GM12878 (cell line): Measurements from ENCODE around the gene TMEM255B. TPM values are rescaled to one million over a fixed set of nuclear protein-coding genes. Genes with fewer than 3 reads are reported as not detected.
A peak's percentile ranks its signal among the peaks of the same experiment; 100 is the strongest.

Experiments
- E2F4 ChIP-seq: IDR thresholded peaks from 2 replicates; pipeline ENCODE4 v1.6.1; 2012; ENCODE audit warnings: low read depth, low read length, improper control_type of control experiment
- FOXK2 ChIP-seq: fragments of 450-650 bp; IDR thresholded peaks from 2 replicates; pipeline ENCODE4 v1.6.1; 2017; ENCODE audit warnings: mild to moderate bottlenecking, moderate library complexity
- HCFC1 ChIP-seq: fragments of 150-350 bp; IDR thresholded peaks from 2 replicates; pipeline ENCODE4 v1.6.1; 2014; ENCODE audit warnings: low read length
- HDAC2 ChIP-seq: fragments of 200-600 bp; sonication (generic); IDR thresholded peaks from 2 replicates; pipeline ENCODE4 v1.6.1; 2017
- IKZF2 ChIP-seq, 2 experiments: fragments of 450-650 bp; IDR thresholded peaks; 2 replicates each; pipeline ENCODE4 v1.6.1; 2017; ENCODE audit warnings: mild to moderate bottlenecking in 2 of 2, moderate library complexity in 2 of 2
- SMAD5 ChIP-seq: IDR thresholded peaks from 2 replicates; pipeline ENCODE4 v1.6.1; 2016; ENCODE audit warnings: antibody characterized with exemption, low read depth
- SREBF2 ChIP-seq: IDR thresholded peaks from 2 replicates; pipeline ENCODE4 v1.6.1; 2012; ENCODE audit warnings: mild to moderate bottlenecking, low read length
- TAF1 ChIP-seq: IDR thresholded peaks from 2 replicates; pipeline ENCODE4 v1.6.1; 2011; ENCODE audit warnings: mild to moderate bottlenecking, low read depth, low read length, borderline replicate concordance
- TARDBP ChIP-seq: IDR thresholded peaks from 2 replicates; pipeline ENCODE4 v1.6.1; 2016; ENCODE audit warnings: borderline replicate concordance
- TCF12 ChIP-seq: IDR thresholded peaks from 2 replicates; pipeline ENCODE4 v1.6.1; 2011; ENCODE audit warnings: low read depth, mild to moderate bottlenecking, low read length
- TCF3 ChIP-seq: IDR thresholded peaks from 2 replicates; pipeline ENCODE4 v1.6.1; 2012; ENCODE audit warnings: low read depth, mild to moderate bottlenecking, low read length, borderline replicate concordance; ENCODE audit not compliant: insufficient read depth
- YBX1 ChIP-seq: fragments of 450-650 bp; IDR thresholded peaks from 2 replicates; pipeline ENCODE4 v1.6.1; 2016; ENCODE audit warnings: antibody characterized with exemption
- ZNF274 ChIP-seq: IDR thresholded peaks from one replicate; pipeline ENCODE4 v1.8.0; 2011; ENCODE audit not compliant: insufficient read length, insufficient read depth
- ZNF622 ChIP-seq: fragments of 450-650 bp; IDR thresholded peaks from 2 replicates; pipeline ENCODE4 v1.6.1; 2017; ENCODE audit warnings: mild to moderate bottlenecking, inconsistent platforms
- polyA plus RNA-seq, 11 experiments: library from polyadenylated mRNA; depleted of rRNA in 4 of 11; unstranded in 6 of 11; stranded (reverse) in 5 of 11; fragments of >200 nt; fragmentation: Nextera tagmentation in 4 of 11; fragmentation: Illumina TruSeq in 1 of 11; extraction: Ambion mirVana in 4 of 11; extraction: Trizol in 1 of 11; gene quantifications; 1 replicate in 1 of 11; 2 replicates in 10 of 11; pipeline versions ENCODE4 v1.2.1 to v1.2.3, GENCODE V29; 2011 to 2016; ENCODE audit warnings: inconsistent platforms in 2 of 11, missing spikeins in 2 of 11, low read depth in 1 of 11
- total RNA-seq, 4 experiments: library from RNA; depleted of rRNA in 3 of 4; stranded (reverse); fragments of >200 nt in 3 of 4; fragmentation: Illumina TruSeq in 1 of 4; extraction: Trizol in 1 of 4; gene quantifications; 2 replicates each; pipeline versions ENCODE4 v1.2.1 to v1.2.3, GENCODE V29; 2013 to 2021
- TF ChIP-seq, protein P1 (sequence below): fragments of 450-650 bp; formaldehyde crosslinking; IDR thresholded peaks from 2 replicates; pipeline ENCODE4 v1.5.0; 2022; ENCODE audit warnings: mild to moderate bottlenecking, missing genetic modification characterization

The TMEM255B gene
- total and polyA plus RNA-seq, 10 of the 15 experiments (the other 5 are each of a cell fraction or from before 2014, with no cell fraction given): 0.04 to 0.62 (median 0.13) TPM; not detected in 3

DNA sequence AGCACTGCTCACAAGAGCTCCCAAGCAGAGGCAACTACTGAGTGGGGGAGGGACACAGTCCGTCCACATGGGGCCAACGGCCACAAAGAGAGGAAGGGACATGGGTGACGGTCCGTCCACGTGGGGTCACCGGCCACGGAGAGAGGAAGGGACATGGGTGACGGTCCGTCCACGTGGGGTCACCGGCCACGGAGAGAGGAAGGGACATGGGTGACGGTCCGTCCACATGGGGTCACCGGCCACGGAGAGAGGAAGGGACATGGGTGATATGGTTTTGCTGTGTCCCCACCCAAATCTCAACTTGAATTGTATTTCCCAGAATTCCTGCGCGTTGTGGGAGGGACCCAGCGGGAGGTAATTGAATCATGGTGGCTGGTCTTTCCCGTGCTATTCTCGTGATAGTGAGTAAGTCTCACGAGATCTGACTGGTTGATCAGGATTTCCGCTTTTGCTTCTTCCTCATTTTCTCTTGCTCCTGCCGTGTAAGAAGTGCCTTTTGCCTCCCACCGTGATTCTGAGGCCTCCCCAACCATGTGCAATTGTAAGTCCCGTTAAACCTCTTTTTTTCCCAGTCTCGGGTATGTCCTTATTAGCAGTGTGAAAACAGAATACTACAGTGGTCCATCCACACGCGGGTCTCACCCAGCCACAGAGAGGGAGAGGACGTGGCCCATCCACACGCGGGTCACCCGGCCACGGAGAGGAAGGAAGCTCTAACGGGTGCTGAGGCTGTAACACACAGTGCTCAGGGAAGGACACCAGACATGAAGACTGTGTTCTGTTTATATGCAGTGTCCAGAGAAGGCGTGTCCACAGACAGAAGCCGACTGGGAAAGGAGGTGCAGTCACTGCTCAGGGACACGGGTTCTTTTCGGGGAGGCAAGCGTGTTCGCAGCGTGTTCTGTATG, 56.4 kb downstream of the TMEM255B start (continued):
- TF ChIP-seq, protein P1, sequence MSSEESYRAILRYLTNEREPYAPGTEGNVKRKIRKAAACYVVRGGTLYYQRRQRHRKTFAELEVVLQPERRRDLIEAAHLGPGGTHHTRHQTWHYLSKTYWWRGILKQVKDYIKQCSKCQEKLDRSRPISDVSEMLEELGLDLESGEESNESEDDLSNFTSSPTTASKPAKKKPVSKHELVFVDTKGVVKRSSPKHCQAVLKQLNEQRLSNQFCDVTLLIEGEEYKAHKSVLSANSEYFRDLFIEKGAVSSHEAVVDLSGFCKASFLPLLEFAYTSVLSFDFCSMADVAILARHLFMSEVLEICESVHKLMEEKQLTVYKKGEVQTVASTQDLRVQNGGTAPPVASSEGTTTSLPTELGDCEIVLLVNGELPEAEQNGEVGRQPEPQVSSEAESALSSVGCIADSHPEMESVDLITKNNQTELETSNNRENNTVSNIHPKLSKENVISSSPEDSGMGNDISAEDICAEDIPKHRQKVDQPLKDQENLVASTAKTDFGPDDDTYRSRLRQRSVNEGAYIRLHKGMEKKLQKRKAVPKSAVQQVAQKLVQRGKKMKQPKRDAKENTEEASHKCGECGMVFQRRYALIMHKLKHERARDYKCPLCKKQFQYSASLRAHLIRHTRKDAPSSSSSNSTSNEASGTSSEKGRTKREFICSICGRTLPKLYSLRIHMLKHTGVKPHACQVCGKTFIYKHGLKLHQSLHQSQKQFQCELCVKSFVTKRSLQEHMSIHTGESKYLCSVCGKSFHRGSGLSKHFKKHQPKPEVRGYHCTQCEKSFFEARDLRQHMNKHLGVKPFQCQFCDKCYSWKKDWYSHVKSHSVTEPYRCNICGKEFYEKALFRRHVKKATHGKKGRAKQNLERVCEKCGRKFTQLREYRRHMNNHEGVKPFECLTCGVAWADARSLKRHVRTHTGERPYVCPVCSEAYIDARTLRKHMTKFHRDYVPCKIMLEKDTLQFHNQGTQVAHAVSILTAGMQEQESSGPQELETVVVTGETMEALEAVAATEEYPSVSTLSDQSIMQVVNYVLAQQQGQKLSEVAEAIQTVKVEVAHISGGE: no peak
- TF ChIP-seq HDAC2 (no peak), ZNF622 (no peak), TCF12 (no peak), IKZF2 (IDR thresholded peaks at IDR 0.05) (no peak), TAF1 (0 out of 2 replicates have a peak, but pooled peaks have one; percentile 29), FOXK2 (no peak), SMAD5 (peak; percentile 33; the same call in 1 of the 2 replicates), TCF3 (no peak), E2F4 (no peak), TARDBP (no peak), ZNF274 (no peak), SREBF2 (no peak), YBX1 (no peak), HCFC1 (no peak)
